B cell (primary cell): Measurements from ENCODE around the gene CNOT6. TPM values are rescaled to one million over a fixed set of nuclear protein-coding genes. Genes with fewer than 3 reads are reported as not detected.

Source experiments
- ATAC-seq: fragments of 200-7000 bp; cut with Tn5 transposase; one replicate; pipeline ENCODE4 v1.10.0; 2021; ENCODE audit warnings: low read depth, mild to moderate bottlenecking, moderate number of reproducible peaks, moderate library complexity
- CTCF ChIA-PET: fragments of 350-600 bp; sonication (Branson Sonifier 250); formaldehyde crosslinking; loops from one replicate; lab custom pipeline; 2021; ENCODE audit warnings: antibody characterized with exemption, inconsistent platforms; lab: Charles Lee
- POLR2A ChIA-PET: fragments of 350-600 bp; sonication (Branson Sonifier 250); formaldehyde crosslinking; loops from one replicate; lab custom pipeline; 2021; ENCODE audit warnings: antibody characterized with exemption; lab: Charles Lee
- DNase-seq: peaks from one replicate; pipeline ENCODE4 v3.0.0; 2013
- H2AFZ ChIP-seq: 2 replicates; pipeline ENCODE4 v1.6.1; 2012; ENCODE audit warnings: mild to moderate bottlenecking, low read depth, low read length; ENCODE audit not compliant: insufficient read depth, poor library complexity, severe bottlenecking
- H3K27ac ChIP-seq, 2 donors: 1 replicate in 1 of 2; 2 replicates in 1 of 2; pipeline ENCODE4 v1.5.1; 2012 to 2013; ENCODE audit warnings: low read length in 2 of 2, mild to moderate bottlenecking in 2 of 2, moderate library complexity in 1 of 2
- H3K27me3 ChIP-seq, 4 experiments: fragments of 200-600 bp in 1 of 4; sonication (generic) in 1 of 4; replicated peaks in 1 of 4; 1 replicate in 2 of 4; 2 replicates in 2 of 4; pipeline versions ENCODE4 v1.6.1 to v1.7.0; 2013 to 2016; ENCODE audit warnings: low read length in 3 of 4, mild to moderate bottlenecking in 2 of 4, mixed read lengths in 1 of 4, moderate library complexity in 1 of 4; ENCODE audit not compliant: insufficient read depth in 4 of 4, control insufficient read depth in 3 of 4; ENCODE audit errors: control extremely low read depth in 1 of 4
- H3K36me3 ChIP-seq, 2 experiments: replicated peaks in 1 of 2; 1 replicate in 1 of 2; 2 replicates in 1 of 2; pipeline versions ENCODE4 v1.6.1 to v1.7.1; 2013; ENCODE audit warnings: low read length in 1 of 2; ENCODE audit not compliant: insufficient read depth in 2 of 2, control insufficient read depth in 1 of 2; ENCODE audit errors: control extremely low read depth in 1 of 2, extremely low read depth in 1 of 2
- H3K4me1 ChIP-seq, 2 donors: fragments of 200-600 bp in 1 of 2; sonication (generic) in 1 of 2; 1 replicate in 1 of 2; 2 replicates in 1 of 2; pipeline versions ENCODE4 v1.5.1 to v1.6.1; 2013 to 2017; ENCODE audit warnings: low read length in 2 of 2; ENCODE audit not compliant: control insufficient read depth in 2 of 2, insufficient read depth in 2 of 2
- H3K4me2 ChIP-seq: replicated peaks from 2 replicates; pipeline ENCODE3; 2012; ENCODE audit warnings: mild to moderate bottlenecking, low read depth, low read length; ENCODE audit not compliant: poor library complexity, severe bottlenecking
- H3K4me3 ChIP-seq, 5 experiments: fragments of 200-600 bp in 1 of 5; sonication (generic) in 1 of 5; 1 replicate in 3 of 5; 2 replicates in 2 of 5; pipeline versions ENCODE4 v1.5.1 to v1.7.0; 2011 to 2016; ENCODE audit warnings: low read length in 4 of 5, mild to moderate bottlenecking in 4 of 5, low read depth in 2 of 5, control low read depth in 1 of 5, moderate library complexity in 1 of 5; ENCODE audit not compliant: insufficient read depth in 1 of 5; ENCODE audit errors: control extremely low read depth in 1 of 5, extremely low read depth in 1 of 5
- H3K79me2 ChIP-seq: fragments of 200-600 bp; sonication (generic); one replicate; pipeline ENCODE4 v1.6.0; 2016; ENCODE audit warnings: low read length; ENCODE audit not compliant: control insufficient read depth, insufficient read depth
- H3K9ac ChIP-seq: fragments of 200-600 bp; sonication (generic); 2 replicates; pipeline ENCODE4 v1.6.1; 2017; ENCODE audit warnings: mild to moderate bottlenecking, low read length, moderate library complexity
- H3K9me3 ChIP-seq, 3 donors: one replicate each; pipeline versions ENCODE4 v1.6.1 to v1.7.1; 2013; ENCODE audit warnings: low read length in 2 of 3; ENCODE audit not compliant: control insufficient read depth in 2 of 3, insufficient read depth in 1 of 3; ENCODE audit errors: control extremely low read depth in 1 of 3
- H4K20me1 ChIP-seq: 2 replicates; pipeline ENCODE4 v1.6.0; 2012; ENCODE audit warnings: mild to moderate bottlenecking, low read length; ENCODE audit not compliant: insufficient read depth, control insufficient read depth, poor library complexity, severe bottlenecking
- H3K27ac Mint-ChIP-seq: one replicate; pipeline ENCODE4 v1.8.0; 2021; ENCODE audit warnings: mixed read lengths
- H3K27me3 Mint-ChIP-seq: one replicate; pipeline ENCODE4 v1.8.0; 2021; ENCODE audit warnings: mixed read lengths
- H3K4me1 Mint-ChIP-seq: one replicate; pipeline ENCODE4 v1.8.0; 2021; ENCODE audit warnings: mixed read lengths
- H3K4me3 Mint-ChIP-seq: one replicate; pipeline ENCODE4 v1.8.0; 2021; ENCODE audit warnings: mixed read lengths
- H3K9me3 Mint-ChIP-seq: one replicate; pipeline ENCODE4 v1.8.0; 2022; ENCODE audit warnings: mixed read lengths; ENCODE audit not compliant: insufficient read depth
- CTCF ChIP-seq: fragments of 200-600 bp; IDR thresholded peaks from one replicate; pipeline ENCODE4 v1.8.0; 2022; ENCODE audit warnings: antibody characterized with exemption, mild to moderate bottlenecking
- EZH2 ChIP-seq: IDR thresholded peaks from 2 replicates; pipeline ENCODE4 v1.6.1; 2012; ENCODE audit warnings: borderline replicate concordance, low read depth, mild to moderate bottlenecking, moderate library complexity, low read length; ENCODE audit not compliant: insufficient read depth, poor library complexity, severe bottlenecking
- WGBS: methylation state at CpG from one replicate; pipeline ENCODE4 v1.1.5; 2013; ENCODE audit warnings: missing lambda C conversion rate; ENCODE audit not compliant: insufficient coverage; 5-methylcytosine and 5-hydroxymethylcytosine counted together
- intact Hi-C: fragments of 100-400 bp; cut with micrococcal nuclease; formaldehyde crosslinking; loops from one replicate; pipeline ENCODE4 v1.10.0; 2022
- polyA plus RNA-seq: library from polyadenylated mRNA; depleted of rRNA; stranded (reverse); fragments of >200 nt; gene quantifications from 2 replicates; pipeline ENCODE4 v1.2.3, GENCODE V29; 2012
- total RNA-seq, 2 donors: library from RNA; stranded (reverse); fragments of 120-200 nt in 1 of 2; gene quantifications; 1 replicate in 1 of 2; 2 replicates in 1 of 2; pipeline versions ENCODE4 v1.2.3 to v1.2.4, GENCODE V29; 2013 to 2022

CNOT6 gene
- total and polyA plus RNA-seq, 2 donors (not counting 1 experiment from before 2014, with no cell fraction given) = 4.3 to 31.1 TPM

DNA sequence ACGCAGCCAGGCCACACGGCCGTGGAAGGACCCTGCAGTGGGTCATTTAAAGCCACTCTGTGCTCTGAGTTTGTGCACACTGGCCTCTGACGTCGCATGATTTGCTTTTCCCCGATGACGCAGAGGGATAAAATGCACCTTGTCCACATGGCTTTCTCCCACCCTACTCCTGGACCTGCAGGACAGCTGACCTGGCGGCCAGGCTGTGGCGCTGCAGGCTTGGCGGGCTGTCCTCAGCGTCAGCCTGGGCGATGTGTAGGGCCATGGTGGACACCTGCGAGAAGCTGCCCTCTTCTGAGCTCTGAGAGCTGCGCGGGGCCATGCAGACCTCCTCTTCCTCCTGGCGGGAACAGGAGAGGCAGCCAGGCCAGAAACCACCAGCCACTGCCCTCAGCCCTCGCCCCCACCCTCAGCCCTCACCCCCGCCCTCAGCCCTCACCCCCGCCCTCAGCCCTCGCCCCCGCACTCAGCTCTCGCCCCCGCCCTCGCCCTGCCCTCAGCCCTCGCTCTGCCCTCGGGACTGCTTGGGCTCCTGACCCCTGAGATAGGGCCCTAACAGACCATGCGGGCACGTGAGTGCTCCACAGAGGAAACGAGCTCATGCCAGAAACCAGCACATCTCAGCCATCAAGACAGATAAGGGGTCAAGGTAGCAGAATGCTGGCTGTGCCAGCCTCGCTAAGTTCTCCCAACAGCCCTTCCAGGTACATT, 117.1 kb downstream of the CNOT6 start:
- H3K79me2 ChIP-seq = no peaks in the 10 kb centered on the region
- no peaks in the 10 kb centered on the region for H3K9me3 ChIP-seq
- H3K27me3 ChIP-seq = no peaks in the 10 kb centered on the region
- no peak overlapping the region for H3K9ac ChIP-seq
- no peak overlapping the region for H3K27ac ChIP-seq
- 94% methylated on average over 21 of the region's 30 CpGs for WGBS
- DNase-seq (no peak), ATAC-seq (no peak)
- H3K4me1 ChIP-seq = no peaks in the 10 kb centered on the region
- Mint-ChIP-seq H3K4me1 (no peaks in the 10 kb centered on the region), H3K27ac (no peak overlapping the region), H3K9me3 (no peaks in the 10 kb centered on the region), H3K27me3 (no peaks in the 10 kb centered on the region), H3K4me3 (no peak overlapping the region)
- H2AFZ ChIP-seq = no peak overlapping the region
- TF ChIP-seq CTCF (no peak), EZH2 (no peak)
- intact Hi-C loops = no loop called here
- no peak overlapping the region for H3K4me3 ChIP-seq
- H3K4me2 ChIP-seq = no peak overlapping the region
- H3K36me3 ChIP-seq = no peaks in the 10 kb centered on the region
- ChIA-PET POLR2A (no interaction called here), CTCF (no interaction called here)
- no peaks in the 10 kb centered on the region for H4K20me1 ChIP-seq

DNA sequence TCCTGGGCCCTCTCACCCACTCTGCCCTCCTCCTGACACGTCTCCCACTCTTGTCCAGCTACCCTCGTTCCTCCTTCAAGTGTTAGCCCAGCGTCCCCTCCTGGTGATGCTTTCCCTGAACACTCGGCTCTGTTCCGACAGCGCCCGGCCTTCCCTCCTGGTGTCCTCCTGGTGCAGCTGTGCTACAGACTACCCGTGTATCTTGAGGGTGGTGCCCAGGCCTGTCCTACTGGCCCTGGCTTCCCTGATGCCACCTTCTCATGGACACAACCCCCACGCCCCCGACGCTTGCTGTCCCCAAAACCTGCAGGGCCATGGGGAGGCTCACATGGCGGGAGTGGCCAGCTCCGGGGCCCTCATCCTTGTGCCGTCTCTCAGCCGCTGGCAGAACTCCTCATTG, 118.5 kb downstream of the CNOT6 start:
- POLR2A ChIA-PET = no interaction called here
- CTCF ChIA-PET = no interaction called here
- Mint-ChIP-seq H3K27me3 (no peaks in the 10 kb centered on the region), H3K4me3 (no peak overlapping the region), H3K27ac (no peak overlapping the region), H3K4me1 (no peaks in the 10 kb centered on the region), H3K9me3 (no peaks in the 10 kb centered on the region)
- no peak overlapping the region for H2AFZ ChIP-seq
- WGBS = 86% methylated on average over 12 of the region's 15 CpGs
- intact Hi-C loops = no loop called here
- H3K4me3 ChIP-seq = no peak overlapping the region
- no peak overlapping the region for H3K4me2 ChIP-seq
- peaks cover 0 to 3% (median 0%) of the 10 kb centered on the region in 4 experiments for H3K27me3 ChIP-seq
- DNase-seq (no peak), ATAC-seq (no peak)
- H3K79me2 ChIP-seq = no peaks in the 10 kb centered on the region
- no peak overlapping the region for H3K27ac ChIP-seq
- no peaks in the 10 kb centered on the region for H3K9me3 ChIP-seq
- no peak for TF ChIP-seq EZH2
- TF ChIP-seq CTCF = no peak
- H3K9ac ChIP-seq = no peak overlapping the region
- H3K36me3 ChIP-seq = no peaks in the 10 kb centered on the region
- no peaks in the 10 kb centered on the region for H4K20me1 ChIP-seq
- H3K4me1 ChIP-seq = no peaks in the 10 kb centered on the region
